ENCODE measurements around the gene FETUB. TPM values are rescaled to one million over a fixed set of nuclear protein-coding genes. Genes with fewer than 3 reads are reported as not detected.

Gene FETUB
- total and polyA plus RNA-seq, 2 donors (not counting 1 experiment from before 2014, with no cell fraction given): not detected

GRCh38 chr3:186680869-186681268 lies 40.7 kb downstream of the FETUB start:
- Histone ChIP-seq H2AFZ (ENCODE audit: insufficient read depth, low read depth, low read length, poor library complexity, severe bottlenecking) (no peak overlapping the region), H3K4me3 (ENCODE audit: control extremely low read depth in 1 of 5, extremely low read depth in 1 of 5, insufficient read depth in 1 of 5, low read depth in 2 of 5, low read length in 4 of 5) (no peak overlapping the region), H3K27ac (ENCODE audit: low read length in 2 of 2) (no peak overlapping the region), H3K79me2 (ENCODE audit: control insufficient read depth, insufficient read depth, low read length) (no peaks in the 10 kb centered on the region), H3K4me1 (ENCODE audit: control insufficient read depth in 2 of 2, insufficient read depth in 2 of 2, low read length in 2 of 2) (no peaks in the 10 kb centered on the region), H3K9me3 (ENCODE audit: control extremely low read depth in 1 of 3, control insufficient read depth in 2 of 3, insufficient read depth in 1 of 3, low read length in 2 of 3) (peaks cover 2 to 10% (median 5%) of the 10 kb centered on the region in 3 donors), H3K27me3 (replicated peaks in 1 of 4; ENCODE audit: control extremely low read depth in 1 of 4, control insufficient read depth in 3 of 4, insufficient read depth in 4 of 4, low read length in 3 of 4) (peaks cover 0 to 31% (median 7%) of the 10 kb centered on the region in 4 experiments), H3K9ac (ENCODE audit: low read length) (no peak overlapping the region), H3K4me2 (replicated peaks; ENCODE audit: low read depth, low read length, poor library complexity, severe bottlenecking) (no peak overlapping the region), H3K36me3 (replicated peaks in 1 of 2; ENCODE audit: control extremely low read depth in 1 of 2, control insufficient read depth in 1 of 2, extremely low read depth in 1 of 2, insufficient read depth in 2 of 2, low read length in 1 of 2) (no peaks in the 10 kb centered on the region), H4K20me1 (ENCODE audit: control insufficient read depth, insufficient read depth, low read length, poor library complexity, severe bottlenecking) (no peaks in the 10 kb centered on the region)
- Mint-ChIP-seq H3K4me1 (no peaks in the 10 kb centered on the region), H3K9me3 (ENCODE audit: insufficient read depth) (peaks cover 5% of the 10 kb centered on the region), H3K27me3 (peaks cover 46% of the 10 kb centered on the region), H3K27ac (no peak overlapping the region), H3K4me3 (no peak overlapping the region)
- DNase-seq (no peak), ATAC-seq (ENCODE audit: low read depth) (no peak)
- CTCF ChIA-PET: no interaction called here
- 100% methylated on average over 1 of the region's 1 CpG for WGBS (ENCODE audit: insufficient coverage)
- POLR2A ChIA-PET: no interaction called here
- intact Hi-C loops (cut with micrococcal nuclease): no loop called here
- TF ChIP-seq CTCF (IDR thresholded peaks at IDR 0.05): no peak
- no peak for TF ChIP-seq EZH2 (IDR thresholded peaks at IDR 0.05; ENCODE audit: borderline replicate concordance, insufficient read depth, low read depth, low read length, poor library complexity, severe bottlenecking)

GRCh38 chr3:186682812-186683211 lies 42.6 kb downstream of the FETUB start:
- H3K9me3 ChIP-seq (ENCODE audit: control extremely low read depth in 1 of 3, control insufficient read depth in 2 of 3, insufficient read depth in 1 of 3, low read length in 2 of 3): peaks cover 2 to 10% (median 5%) of the 10 kb centered on the region in 3 donors
- H3K79me2 ChIP-seq (ENCODE audit: control insufficient read depth, insufficient read depth, low read length): no peaks in the 10 kb centered on the region
- H2AFZ ChIP-seq (ENCODE audit: insufficient read depth, low read depth, low read length, poor library complexity, severe bottlenecking): no peak overlapping the region
- H3K27me3 Mint-ChIP-seq: peaks cover 49% of the 10 kb centered on the region
- peaks cover 0 to 21% (median 6%) of the 10 kb centered on the region in 4 experiments for H3K27me3 ChIP-seq (replicated peaks in 1 of 4; ENCODE audit: control extremely low read depth in 1 of 4, control insufficient read depth in 3 of 4, insufficient read depth in 4 of 4, low read length in 3 of 4)
- no peaks in the 10 kb centered on the region for H3K4me1 ChIP-seq (ENCODE audit: control insufficient read depth in 2 of 2, insufficient read depth in 2 of 2, low read length in 2 of 2)
- ChIA-PET CTCF (no interaction called here), POLR2A (no interaction called here)
- no peak for ATAC-seq (ENCODE audit: low read depth)
- intact Hi-C loops (cut with micrococcal nuclease): no loop called here
- H4K20me1 ChIP-seq (ENCODE audit: control insufficient read depth, insufficient read depth, low read length, poor library complexity, severe bottlenecking): no peaks in the 10 kb centered on the region
- H3K36me3 ChIP-seq (replicated peaks in 1 of 2; ENCODE audit: control extremely low read depth in 1 of 2, control insufficient read depth in 1 of 2, extremely low read depth in 1 of 2, insufficient read depth in 2 of 2, low read length in 1 of 2): no peaks in the 10 kb centered on the region
- no peaks in the 10 kb centered on the region for H3K4me1 Mint-ChIP-seq
- no peak overlapping the region for H3K9ac ChIP-seq (ENCODE audit: low read length)
- no peak overlapping the region for H3K27ac ChIP-seq (ENCODE audit: low read length in 2 of 2)
- no peak overlapping the region for H3K27ac Mint-ChIP-seq
- TF ChIP-seq CTCF (IDR thresholded peaks at IDR 0.05) (no peak), EZH2 (IDR thresholded peaks at IDR 0.05; ENCODE audit: borderline replicate concordance, insufficient read depth, low read depth, low read length, poor library complexity, severe bottlenecking) (no peak)
- H3K4me2 ChIP-seq (replicated peaks; ENCODE audit: low read depth, low read length, poor library complexity, severe bottlenecking): no peak overlapping the region
- no peak for DNase-seq
- no peak overlapping the region for H3K4me3 ChIP-seq (ENCODE audit: control extremely low read depth in 1 of 5, extremely low read depth in 1 of 5, insufficient read depth in 1 of 5, low read depth in 2 of 5, low read length in 4 of 5)
- WGBS (ENCODE audit: insufficient coverage): no CpG with 5 or more reads among the region's 3 CpGs
- H3K9me3 Mint-ChIP-seq (ENCODE audit: insufficient read depth): peaks cover 5% of the 10 kb centered on the region
- H3K4me3 Mint-ChIP-seq: no peak overlapping the region
